GM19452 (cell line): ENCODE results near the gene FAM47E.
"Not testable (repeated sequence)": the region's sequence is repeated elsewhere in the genome, so short reads cannot be mapped to it uniquely, and the experiment has no call there.

Source experiments
- ATAC-seq: cut with Tn5 transposase; IDR thresholded peaks from one replicate; pipeline ENCODE4 v1.9.1; 2021; ENCODE audit not compliant: unreplicated experiment

Gene FAM47E

GRCh38 chr4:76266627-76267026, 15.1 kb downstream of the FAM47E start:
- no peak for ATAC-seq

DNA sequence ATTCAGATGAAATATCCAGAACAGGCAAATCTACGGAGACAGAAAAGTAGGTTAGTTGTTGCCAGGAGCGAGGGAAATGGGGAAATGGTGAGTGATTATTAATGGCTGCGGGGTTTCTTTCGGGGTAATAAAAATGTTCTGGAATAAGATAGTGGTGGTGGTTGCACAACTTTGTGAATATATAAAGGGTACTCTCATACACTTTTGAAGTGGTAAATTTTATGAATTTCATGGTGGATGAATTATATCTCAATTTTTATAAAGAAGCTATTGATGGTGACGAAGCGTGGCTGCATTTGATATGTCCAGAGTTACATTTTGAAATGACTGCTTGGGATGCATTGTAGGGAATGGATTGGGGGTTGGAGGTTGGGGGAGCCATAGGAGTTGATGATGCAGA, 16.3 kb downstream of the FAM47E start:
- ATAC-seq, result no peak

DNA sequence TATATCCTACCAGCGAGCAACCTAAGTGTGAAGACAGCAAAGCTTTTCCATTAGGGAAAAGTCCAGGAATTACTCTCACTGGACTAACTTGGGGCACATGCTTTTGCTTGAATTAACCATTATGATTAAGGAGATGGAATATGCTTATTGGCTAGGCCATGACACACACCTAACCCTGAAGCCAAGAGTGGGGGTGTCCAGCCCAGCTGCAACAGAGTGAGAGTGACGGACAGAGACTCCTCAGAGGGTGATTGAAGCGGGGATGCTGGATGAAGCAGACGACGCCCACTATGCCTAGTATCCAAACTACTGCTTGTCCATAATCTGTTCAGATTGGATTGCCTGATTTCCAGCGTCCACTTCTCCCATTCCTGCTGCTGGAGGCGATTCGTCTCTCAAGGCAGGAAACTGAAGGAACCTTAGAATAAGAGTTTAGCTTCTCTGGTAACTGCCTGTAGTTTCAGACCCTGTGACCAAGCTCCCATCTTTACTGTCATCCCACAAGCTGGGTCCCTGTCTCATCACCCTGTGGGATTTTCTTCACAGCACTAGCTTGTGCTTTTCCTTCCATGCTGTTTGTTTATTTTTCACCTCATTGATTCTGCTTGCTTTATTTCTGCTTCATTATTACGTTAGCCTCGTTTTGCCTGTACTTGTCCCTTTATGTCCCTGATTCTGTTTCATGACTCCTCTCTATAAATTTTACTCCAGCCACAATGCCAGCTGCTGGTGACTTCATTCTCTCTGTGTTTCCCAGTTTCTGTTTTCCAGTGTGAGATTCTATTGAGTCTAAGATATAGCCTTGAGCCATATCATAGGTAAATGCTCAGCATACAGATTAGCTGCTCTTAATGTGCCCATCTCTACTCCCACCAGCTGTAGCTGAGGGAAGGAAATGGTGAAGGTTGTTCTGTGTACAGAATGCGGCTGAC, 19.0 kb downstream of the FAM47E start:
- ATAC-seq, result no peak

DNA sequence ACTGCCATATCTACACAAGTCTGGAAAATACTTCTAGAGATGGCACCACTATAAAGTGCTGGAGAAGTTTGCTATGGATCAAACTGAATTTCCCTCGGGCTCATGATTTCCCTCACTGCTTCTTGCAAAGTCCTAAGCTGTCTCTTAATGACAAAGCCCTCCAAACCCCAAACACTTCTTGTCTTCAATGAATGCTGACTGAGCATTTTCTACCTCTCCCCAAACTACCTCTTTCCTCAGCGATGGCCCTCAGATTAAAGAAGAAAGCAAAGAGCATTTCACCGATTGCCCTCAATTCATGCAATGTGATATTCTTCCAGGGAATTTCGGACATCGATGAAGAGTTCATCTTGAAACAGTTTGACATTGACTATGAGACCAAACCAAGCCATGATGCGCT, 19.7 kb downstream of the FAM47E start:
- no peak for ATAC-seq

DNA sequence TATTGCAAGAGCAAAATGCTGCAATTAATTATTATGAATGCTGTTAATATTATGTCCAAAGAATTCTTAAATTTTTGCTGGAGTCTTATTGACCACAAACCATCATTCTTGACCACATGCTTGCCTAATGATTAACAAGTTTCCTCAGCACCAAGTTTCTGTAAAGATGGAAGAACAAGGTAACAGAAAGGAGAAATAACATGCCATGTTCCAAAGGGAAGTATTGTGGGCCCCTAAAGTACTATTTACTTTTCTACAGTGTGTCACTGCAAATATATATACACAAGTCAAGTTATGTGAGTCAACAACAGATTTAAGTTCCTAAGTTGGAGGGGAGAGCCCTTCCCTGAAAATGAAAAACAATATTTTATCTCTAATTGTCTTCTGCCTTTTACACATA, 20.6 kb downstream of the FAM47E start:
- no peak for ATAC-seq

- ATAC-seq, result no peak
These were observed 21.1 kb downstream of the FAM47E start for GRCh38 chr4:76272582-76272981.

DNA sequence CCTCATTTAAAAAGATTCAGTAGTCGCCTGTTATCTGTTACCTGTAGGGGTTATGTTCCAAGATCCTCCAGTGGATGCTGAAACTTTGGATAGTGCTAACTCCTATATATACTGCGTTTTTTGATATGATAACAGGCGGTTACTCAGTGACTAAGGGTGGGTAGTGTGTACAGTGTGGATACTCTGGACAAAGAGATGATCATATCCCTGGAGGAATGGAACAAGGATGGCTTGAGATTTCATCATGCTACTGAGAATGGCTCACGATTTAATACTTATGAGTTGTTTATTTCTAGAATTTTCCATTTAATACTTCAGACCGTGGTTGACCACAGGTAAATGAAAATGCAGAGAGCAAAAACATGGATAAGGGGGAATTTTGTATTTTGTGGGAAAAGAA, 21.5 kb downstream of the FAM47E start:
- ATAC-seq, result no peak

GRCh38 chr4:76275486-76276124, 24.1 kb downstream of the FAM47E start:
- no peak for ATAC-seq

- ATAC-seq, result no peak
These were observed 25.3 kb downstream of the FAM47E start for GRCh38 chr4:76276813-76277212.

DNA sequence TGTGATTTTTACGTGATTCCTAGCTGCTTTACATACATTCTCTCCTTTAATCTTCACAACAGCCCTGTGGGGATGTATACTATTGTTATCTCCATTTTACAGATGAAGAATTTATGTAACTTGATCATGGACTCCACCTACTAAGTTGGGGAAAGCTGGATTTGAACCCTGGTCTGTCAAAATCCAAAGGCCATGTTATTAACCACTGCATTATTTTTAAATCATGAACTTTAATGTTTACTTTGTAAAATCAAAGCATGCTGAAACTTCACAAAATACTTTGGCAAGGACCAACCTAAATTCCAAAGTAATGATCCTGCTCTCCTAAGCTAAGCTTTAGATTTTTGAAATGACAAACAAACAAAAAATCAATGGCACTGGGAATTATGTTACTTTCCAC, 26.1 kb downstream of the FAM47E start:
- no peak for ATAC-seq

DNA sequence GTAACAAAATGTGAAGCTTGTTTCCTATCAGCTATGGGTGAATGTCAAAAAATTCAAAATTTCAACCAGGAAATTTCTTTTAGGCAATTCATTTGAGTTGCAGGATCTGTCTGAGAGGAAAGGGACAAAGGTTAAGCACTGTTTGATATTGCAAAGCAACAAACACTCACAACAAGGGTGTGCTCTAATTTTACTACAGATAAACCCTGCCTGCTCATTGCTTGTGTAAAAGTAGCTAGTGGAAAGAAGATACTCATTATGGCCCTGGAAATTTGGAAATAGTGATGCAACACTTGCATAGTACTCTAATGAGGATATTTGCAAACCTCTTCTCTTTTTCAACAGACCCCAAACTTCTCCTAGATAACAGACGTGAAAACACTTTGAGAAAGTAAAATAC, 27.1 kb downstream of the FAM47E start:
- no peak for ATAC-seq

DNA sequence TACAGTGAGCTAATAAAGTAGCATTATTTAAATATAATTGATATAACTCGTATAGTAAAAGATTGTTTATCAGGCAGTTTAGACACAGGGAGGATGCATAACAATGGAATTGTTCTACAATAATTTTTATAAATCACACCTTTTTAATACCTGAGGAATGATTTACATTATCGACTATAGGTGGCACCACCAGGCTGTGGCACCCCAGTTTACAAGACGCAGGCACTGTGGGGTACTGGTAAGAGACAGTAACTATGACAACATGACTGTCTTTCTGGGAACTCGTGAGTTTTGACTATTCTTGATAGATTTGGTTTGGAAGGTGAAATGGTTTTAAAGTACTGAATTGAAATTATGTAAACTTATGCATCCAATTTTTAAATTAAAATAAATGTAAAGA, 27.9 kb downstream of the FAM47E start:
- ATAC-seq, result no peak

DNA sequence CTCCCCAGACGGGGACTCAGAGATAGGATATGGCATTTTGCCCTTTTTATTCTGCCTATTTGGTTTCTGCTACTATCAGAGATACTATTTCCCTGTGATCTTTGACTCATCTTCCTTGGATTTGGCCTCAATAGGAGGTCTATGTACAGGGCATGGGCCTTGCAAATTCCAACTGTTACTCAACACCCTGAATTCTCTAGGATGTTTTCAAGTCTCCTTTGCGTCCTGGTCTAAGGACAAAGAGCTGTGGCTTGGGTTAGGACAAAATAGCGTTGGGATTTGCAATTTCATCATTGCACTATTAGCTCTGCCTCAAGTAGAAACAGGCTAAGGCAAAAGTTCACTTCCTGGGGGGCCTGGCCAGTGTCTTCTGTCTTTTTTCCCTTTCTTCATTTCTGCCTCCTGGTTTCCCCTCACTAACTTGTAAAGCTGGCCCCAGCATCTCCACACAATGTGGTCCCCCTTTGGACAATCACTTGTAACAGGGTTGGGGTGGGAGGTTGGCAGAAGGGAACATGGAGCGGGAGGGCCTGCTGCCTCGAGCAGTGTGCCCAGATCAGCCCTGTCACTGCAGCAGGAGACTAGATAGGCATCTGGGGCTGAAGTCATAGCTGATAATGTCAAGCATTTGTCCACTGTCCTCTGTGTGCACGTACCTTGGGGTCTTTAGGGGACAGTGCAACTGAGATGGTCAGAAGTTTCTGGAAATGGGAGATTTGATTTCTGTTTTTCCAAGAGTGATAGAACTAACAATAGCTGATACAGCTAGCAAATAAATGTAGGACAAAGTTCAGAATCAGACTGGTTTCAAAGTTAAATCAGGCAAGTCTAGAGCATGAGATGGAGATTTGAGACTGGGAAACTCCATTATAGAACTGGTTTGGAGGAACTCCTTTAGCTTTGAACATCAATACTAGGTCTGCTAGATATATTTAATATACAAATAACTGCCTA, 29.2 kb downstream of the FAM47E start:
- no peak for ATAC-seq

DNA sequence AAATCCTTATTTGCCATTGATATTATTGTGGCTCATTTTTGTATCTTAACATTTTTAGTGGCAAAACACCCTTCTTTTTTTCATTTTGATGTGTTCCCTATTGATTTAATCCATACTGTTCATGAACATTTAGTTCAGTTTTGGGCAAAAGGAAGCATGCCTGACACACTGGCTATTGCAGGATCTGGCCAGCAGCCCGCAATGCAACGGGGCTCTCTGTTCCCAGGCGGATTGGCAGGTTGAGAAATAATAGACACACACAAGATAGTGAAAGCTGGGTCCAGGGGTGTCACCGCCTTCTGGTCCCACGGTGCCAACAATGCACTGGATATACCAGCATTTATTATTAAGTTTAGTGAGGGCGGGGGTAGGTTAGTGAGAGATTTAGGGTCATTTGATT, 30.1 kb downstream of the FAM47E start:
- not testable (repeated sequence) for ATAC-seq

DNA sequence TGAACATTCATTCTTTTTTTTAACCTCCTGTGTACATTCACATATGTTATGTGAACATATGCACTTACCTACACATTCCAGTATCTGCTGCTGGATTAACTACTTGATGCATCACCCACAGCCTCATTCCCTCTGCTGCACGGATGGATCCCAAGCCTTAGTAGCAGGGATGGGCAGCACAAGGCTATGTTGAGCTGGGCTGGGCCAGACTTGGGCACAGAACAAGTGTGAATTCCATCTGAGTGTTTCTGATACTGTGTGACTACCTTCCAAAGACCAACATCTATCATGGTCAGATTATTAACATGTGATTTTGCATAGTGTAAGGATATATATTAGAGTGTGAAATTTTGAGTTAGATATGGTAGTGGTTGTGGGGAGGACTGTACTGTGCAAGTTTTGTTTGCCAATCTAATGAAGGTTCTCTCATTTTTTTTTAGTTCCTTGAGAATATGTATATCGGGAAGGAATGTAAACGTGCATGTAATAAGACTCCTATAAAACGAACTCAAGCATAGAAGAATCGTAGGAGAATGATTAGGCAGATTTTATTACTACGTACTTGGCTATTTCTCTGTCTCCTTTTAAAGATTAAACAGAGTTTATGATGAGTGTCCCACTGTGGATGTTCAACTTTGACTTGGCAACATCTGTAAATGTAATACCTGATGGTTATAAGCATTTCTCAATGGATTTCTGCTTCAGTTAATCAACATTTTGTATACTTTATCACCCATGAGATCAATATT, 31.6 kb downstream of the FAM47E start:
- ATAC-seq, result no peak

DNA sequence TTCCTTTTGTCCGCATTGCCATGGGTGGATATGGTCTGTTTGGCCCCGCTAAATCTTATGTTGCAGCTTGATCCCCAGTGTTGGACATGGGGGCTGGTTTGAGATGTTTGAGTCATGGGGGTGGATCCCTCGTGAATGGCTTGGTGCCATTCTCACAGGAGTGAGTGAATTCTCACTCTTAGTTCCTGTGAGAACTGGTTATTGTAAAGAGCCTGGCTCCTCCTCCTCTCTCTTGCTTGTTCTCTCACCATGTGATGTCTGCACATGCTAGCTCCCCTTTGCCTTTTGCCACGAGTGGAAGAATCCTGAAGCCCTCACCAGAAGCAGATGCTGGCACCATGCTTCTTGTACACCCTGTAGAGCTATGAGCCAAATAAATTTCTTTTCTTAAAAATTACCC, 32.4 kb downstream of the FAM47E start:
- no peak for ATAC-seq

DNA sequence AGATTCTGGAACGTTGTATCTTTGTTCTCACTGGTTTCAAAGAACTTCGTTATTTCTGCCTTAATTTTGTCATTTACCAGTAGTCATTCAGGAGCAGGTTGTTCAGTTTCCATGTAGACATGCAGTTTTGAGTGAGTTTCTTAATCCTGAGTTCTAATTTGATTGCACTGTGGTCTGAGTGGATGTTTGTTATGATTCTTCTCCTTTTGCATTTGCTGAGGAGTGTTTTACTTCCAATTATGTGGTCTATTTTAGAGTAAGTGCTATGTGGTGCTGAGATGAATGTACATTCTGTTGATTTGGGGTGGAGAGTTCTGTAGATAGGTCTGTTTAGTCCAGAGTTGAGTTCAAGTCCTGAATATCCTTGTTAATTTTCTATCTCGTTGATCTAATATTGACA, 36.3 kb downstream of the FAM47E start:
- ATAC-seq, result not testable (repeated sequence)

- no peak for ATAC-seq
These were observed 41.2 kb downstream of the FAM47E start for GRCh38 chr4:76292730-76293129.

GRCh38 chr4:76293772-76294171, 42.3 kb downstream of the FAM47E start:
- ATAC-seq, result no peak

DNA sequence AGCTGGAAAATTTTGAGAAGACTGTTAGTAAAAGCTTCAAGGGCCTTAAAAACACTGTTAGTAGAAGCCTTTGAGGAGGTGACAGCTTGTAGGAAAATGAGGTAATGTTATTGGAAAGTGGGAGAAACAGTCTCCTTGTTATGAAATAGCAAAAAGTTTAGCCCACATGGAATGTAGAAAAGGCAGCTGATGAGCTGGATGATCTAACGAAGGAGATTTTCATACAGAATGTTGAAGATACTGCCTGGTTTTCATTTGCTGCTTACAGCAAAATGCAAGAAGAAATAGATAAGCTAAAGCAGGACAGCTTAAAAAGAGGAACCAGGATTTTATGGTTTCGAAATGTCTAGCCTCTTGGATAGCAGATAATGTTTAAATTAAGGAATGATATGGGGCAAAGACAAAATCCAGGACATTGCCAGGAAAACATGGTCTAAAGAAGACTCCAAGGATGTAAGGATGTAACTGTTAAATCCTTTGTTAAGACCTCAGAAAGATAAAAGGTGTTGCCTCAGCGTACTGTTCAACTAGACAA, 44.8 kb downstream of the FAM47E start:
- no peak for ATAC-seq
